CD1c-positive myeloid dendritic cell (primary cell): Measurements from ENCODE around the gene RASA4.
"Not testable (repeated sequence)": the region's sequence is repeated elsewhere in the genome, so short reads cannot be mapped to it uniquely, and the experiment has no call there.

Experiments
- DNase-seq: peaks from one replicate; pipeline ENCODE4 v3.0.0-alpha.2; 2016; ENCODE audit errors: extremely low spot score

RASA4 gene

DNA sequence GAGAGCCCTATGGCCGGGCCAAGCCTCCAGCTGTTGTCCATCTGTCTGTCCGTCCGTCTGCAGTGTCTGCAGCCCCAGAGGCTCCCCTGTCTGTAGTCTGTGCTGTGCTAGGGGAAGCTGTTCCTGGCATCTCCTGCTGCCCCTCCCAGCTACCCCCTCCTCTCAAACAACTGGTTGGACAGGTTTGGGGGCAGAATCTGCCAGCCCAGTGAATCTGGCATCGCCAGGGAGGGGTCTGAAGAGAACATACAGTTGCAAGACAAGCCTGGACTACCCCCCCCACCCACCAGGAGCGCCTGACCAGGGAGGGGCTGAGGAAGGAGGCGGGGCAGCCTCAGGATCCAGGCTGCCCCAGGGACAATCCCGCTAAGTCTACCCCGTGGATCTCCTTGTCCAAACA is 73.0 kb downstream of the RASA4 start, which contains the start of gene UPK3BL2:
TSS of gene UPK3BL2 (minus strand) at position 101 of the 400 bp plus-strand sequence. CDS start at position 41, 60 bp downstream.
- DNase-seq: not testable (repeated sequence)

DNA sequence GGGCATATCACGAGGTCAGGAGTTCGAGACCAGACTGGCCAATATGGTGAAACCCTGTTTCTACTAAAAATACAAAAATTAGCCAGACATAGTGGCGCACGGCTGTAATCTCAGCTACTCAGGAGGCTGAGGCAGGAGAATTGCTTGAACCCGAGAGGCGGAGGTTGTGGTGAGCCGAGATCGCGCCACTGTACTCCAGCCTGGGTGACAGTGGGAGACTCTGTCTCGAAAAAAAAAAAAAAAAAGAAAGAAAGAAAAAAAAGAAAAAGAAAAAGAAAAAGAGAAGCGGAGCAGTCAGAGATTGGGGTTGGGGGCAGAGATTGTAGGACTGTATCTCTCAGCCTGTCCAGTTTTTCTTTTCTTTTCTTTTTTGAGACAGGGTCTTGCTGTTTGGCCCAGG is 73.8 kb downstream of the RASA4 start:
- not testable (repeated sequence) for DNase-seq

- not testable (repeated sequence) for DNase-seq
Observed at GRCh38 chr7:102542083-102542482, 74.5 kb downstream of the RASA4 start.

- DNase-seq: not testable (repeated sequence)
Observed at GRCh38 chr7:102540604-102541003, 76.0 kb downstream of the RASA4 start.

DNA sequence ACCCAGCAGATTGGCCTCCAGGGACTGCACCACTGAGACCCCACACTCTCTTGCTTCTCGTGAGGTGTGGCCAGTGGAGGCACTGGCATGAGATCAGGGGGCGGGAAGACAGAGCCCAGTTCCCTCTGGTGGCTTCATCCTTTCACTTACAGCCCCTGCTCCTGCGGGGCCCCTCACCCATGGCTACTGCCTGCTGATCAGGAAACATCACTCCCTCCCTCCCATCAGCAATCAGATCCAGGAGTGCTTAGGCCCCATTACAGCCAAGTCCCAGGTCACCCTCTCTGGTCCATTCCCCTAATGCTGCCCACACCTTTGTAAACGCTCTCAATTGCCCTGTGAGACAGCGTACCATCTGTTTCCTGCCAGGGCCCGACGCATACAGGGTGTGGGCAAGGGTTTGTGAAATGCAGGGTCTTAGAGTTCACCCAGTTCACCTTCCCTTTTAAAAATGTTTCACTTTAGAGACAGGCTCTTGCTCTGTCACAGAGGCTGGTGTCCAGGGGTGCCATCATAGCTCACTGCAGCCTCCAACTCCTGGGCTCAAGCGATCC is 81.4 kb downstream of the RASA4 start:
- not testable (repeated sequence) for DNase-seq

DNA sequence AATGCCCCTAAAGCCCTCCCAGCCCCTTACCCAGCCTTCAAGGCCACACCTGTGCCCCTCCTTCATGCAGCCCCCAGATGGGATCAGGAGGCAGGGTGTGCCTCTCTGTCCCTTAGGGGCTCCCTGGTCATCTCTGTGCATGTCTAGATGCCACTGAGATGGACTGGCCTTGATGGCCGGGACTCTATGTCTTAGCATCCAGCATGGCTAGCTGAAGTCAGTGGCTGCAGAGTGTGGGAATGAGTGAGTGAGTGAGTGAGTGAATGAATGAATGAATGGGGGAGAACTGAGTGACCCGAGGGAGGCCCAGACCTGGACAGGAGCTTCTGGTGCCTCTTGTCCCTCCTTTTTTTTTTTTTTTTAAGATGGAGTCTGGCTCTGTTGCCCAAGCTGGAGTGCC is 84.4 kb downstream of the RASA4 start:
- DNase-seq: not testable (repeated sequence)

- DNase-seq: not testable (repeated sequence)
Observed at GRCh38 chr7:102531583-102531982, 85.0 kb downstream of the RASA4 start.

DNA sequence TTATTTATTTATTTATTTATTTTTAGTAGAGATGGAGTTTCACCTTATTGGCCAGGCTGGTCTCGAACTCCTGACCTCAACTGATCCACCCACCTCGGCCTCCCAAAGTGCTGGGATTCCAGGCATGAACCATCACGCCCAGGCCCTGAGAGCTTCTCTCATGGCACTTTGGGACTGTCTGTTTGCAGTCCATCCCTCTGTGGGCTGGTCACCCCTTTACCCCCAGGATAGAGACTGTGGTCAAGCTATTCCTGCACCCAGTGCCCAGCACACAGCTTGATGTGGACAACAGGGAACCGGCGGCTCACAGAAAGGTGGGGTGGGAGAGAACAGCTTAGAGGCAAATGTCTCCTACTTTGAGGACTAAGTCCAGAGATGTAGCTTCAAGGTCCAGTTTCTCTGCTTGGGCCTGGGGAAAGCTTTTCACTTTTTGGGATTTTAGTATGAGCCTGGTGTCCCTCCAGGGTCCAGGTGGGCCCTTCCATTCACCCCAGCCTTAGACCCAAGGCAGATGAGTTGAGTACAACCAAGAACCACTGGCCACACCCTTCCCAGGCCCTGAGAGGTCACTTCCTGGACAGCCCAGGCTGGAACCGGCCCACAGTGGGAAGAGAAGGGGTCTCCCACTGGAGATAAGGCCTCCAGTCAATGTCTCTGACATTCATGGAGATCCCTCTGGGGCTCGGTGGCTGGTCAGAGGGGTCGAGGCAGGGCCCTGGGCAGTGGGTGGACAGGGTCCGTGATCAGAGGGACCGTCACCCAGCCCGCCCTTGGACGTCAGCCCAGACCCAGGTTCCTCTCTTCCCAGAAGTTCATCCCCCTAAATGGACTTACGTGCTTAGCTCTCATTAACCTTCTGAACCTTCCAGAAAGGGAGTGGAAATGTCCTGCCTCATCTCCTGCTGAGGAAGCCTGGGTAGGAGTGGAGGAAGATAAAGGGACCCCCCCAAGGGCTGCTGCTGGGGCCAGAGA is 88.4 kb downstream of the RASA4 start:
- not testable (repeated sequence) for DNase-seq

GRCh38 chr7:102527182-102527581 is 89.4 kb downstream of the RASA4 start:
- not testable (repeated sequence) for DNase-seq

GRCh38 chr7:102524803-102525202 is 91.8 kb downstream of the RASA4 start:
- not testable (repeated sequence) for DNase-seq
